OCI-LY1 (cell line): ENCODE results near the gene SEC16A.

ENCODE experiments used
- EZH2 ChIP-seq: fragments of 200-600 bp; sonication (generic), shearing (Covaris generic); IDR thresholded peaks from 2 replicates; pipeline ENCODE4 v1.8.0; 2017; ENCODE audit warnings: borderline replicate concordance, mixed run types, mild to moderate bottlenecking, antibody characterized with exemption, low read length, moderate library complexity, mixed read lengths
- TF ChIP-seq, protein P1 (sequence below): fragments of 200-600 bp; sonication (generic), shearing (Covaris generic); IDR thresholded peaks from 2 replicates; pipeline ENCODE4 v1.5.1; 2017; ENCODE audit warnings: mild to moderate bottlenecking, antibody characterized with exemption, low read length, moderate library complexity, mixed read lengths

DNA sequence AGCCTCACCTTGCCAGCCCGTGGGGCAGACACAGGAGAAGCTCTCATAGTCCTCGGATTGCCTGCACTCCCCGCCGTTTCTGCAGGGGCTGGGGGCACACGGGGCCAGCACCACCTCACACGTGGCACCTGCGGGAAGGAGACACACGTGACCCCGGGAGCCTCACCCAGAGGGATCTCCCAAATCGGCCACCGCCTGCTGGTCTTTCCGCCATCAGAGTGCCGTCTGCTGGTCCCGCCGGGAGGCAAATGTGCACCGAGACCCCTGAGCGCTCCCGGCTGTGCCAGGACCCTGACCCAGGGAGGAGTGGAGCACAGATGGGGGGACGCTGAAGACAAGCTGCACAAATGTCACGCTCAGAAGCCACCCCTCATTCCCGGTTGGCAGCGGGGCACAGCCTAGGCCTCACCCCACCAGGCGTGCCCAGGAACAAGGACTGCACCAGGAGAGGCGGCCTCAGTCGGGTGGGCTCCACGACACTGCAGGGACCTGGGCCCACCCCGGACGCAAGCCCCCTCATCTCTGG, 28.4 kb upstream of the SEC16A start:
- TF ChIP-seq, protein P1, sequence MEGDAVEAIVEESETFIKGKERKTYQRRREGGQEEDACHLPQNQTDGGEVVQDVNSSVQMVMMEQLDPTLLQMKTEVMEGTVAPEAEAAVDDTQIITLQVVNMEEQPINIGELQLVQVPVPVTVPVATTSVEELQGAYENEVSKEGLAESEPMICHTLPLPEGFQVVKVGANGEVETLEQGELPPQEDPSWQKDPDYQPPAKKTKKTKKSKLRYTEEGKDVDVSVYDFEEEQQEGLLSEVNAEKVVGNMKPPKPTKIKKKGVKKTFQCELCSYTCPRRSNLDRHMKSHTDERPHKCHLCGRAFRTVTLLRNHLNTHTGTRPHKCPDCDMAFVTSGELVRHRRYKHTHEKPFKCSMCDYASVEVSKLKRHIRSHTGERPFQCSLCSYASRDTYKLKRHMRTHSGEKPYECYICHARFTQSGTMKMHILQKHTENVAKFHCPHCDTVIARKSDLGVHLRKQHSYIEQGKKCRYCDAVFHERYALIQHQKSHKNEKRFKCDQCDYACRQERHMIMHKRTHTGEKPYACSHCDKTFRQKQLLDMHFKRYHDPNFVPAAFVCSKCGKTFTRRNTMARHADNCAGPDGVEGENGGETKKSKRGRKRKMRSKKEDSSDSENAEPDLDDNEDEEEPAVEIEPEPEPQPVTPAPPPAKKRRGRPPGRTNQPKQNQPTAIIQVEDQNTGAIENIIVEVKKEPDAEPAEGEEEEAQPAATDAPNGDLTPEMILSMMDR, result no peak
- TF ChIP-seq EZH2, result no peak
